ENCODE data around the gene LAMP1.

LAMP1 gene

DNA sequence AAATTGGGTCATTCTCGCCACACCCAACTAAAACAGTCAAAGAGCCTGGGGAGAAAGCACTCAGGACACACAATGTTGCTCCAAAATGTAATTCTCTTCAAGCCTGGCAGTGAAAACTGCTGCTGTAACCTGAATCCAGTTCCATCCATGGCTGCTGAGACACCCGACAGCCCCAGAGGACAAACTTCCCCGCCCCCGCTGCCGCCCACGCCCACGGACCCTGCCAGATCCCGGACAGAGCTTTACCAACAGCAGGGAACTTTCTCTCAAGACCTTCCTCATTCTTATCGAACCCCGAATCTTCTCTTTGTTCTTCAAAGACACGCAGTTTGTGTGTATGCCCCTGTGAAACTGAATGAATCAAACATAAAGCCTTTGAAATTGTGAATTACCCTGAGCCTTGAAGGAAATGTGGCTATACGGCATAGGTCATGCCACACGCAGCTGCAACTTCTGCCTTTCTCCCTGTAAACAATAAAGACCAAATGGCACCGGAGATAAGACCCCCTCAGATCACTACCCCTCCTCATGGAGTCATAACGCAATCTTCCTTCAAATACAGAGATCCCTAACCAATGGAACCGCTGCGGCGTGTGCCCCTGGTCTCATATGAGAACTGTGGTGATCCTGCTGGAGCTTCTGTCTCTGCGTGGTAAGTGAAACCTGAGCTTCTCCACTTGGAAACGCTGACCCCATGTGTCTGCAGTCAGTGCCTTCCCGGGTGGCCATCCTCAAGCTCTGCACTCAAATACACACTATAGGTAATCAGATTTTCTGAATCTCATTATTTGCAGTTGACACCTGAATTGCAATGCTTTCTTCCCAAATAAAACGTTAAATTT is 4.8 kb upstream of the LAMP1 start:
- H3K27me3 ChIP-seq = peaks cover 69% of the 10 kb centered on the region
- H3K4me1 ChIP-seq (ENCODE audit: control insufficient read depth in 1 of 2, insufficient read depth in 1 of 2, low read depth in 1 of 2, low read length in 1 of 2) = peaks cover 20 to 22% of the 10 kb centered on the region in 2 experiments
- no peaks in the 10 kb centered on the region for H3K9me3 ChIP-seq
- TF ChIP-seq, protein P1, sequence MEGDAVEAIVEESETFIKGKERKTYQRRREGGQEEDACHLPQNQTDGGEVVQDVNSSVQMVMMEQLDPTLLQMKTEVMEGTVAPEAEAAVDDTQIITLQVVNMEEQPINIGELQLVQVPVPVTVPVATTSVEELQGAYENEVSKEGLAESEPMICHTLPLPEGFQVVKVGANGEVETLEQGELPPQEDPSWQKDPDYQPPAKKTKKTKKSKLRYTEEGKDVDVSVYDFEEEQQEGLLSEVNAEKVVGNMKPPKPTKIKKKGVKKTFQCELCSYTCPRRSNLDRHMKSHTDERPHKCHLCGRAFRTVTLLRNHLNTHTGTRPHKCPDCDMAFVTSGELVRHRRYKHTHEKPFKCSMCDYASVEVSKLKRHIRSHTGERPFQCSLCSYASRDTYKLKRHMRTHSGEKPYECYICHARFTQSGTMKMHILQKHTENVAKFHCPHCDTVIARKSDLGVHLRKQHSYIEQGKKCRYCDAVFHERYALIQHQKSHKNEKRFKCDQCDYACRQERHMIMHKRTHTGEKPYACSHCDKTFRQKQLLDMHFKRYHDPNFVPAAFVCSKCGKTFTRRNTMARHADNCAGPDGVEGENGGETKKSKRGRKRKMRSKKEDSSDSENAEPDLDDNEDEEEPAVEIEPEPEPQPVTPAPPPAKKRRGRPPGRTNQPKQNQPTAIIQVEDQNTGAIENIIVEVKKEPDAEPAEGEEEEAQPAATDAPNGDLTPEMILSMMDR (IDR thresholded peaks at IDR 0.05) = no peak
- no peaks in the 10 kb centered on the region for H3K36me3 ChIP-seq
- peak overlapping the region; percentile 13 to 41 for H3K4me3 ChIP-seq (ENCODE audit: low read depth in 1 of 2, low read length in 1 of 2)
- no peak overlapping the region for H3K27ac ChIP-seq

DNA sequence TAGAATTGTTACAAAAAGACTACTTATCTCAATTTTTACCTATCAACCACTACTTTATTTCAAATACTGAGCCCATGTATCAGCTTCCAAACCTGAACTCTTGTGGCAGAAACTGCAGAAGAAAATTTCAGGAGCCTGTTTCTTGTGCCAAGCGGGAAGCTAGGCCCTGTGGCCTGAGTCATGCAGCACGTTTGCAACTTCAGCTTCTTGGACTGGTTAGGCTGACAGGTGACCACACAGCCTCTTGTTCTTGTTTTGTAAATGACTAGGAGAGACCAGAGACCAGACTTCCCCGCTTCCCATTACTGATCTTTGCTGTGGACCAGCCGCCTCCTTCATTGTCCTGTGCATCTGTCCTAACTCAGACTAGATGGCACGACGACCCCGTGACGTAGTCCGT is 3.4 kb upstream of the LAMP1 start:
- Histone ChIP-seq H3K27ac (no peak overlapping the region), H3K4me3 (ENCODE audit: low read depth in 1 of 2, low read length in 1 of 2) (no peak overlapping the region), H3K9me3 (no peaks in the 10 kb centered on the region), H3K36me3 (no peaks in the 10 kb centered on the region), H3K4me1 (ENCODE audit: control insufficient read depth in 1 of 2, insufficient read depth in 1 of 2, low read depth in 1 of 2, low read length in 1 of 2) (peaks cover 32 to 34% of the 10 kb centered on the region in 2 experiments), H3K27me3 (peaks cover 55% of the 10 kb centered on the region)
- TF ChIP-seq, protein P1 (IDR thresholded peaks at IDR 0.05) = no peak

- Histone ChIP-seq H3K4me1 (ENCODE audit: control insufficient read depth in 1 of 2, insufficient read depth in 1 of 2, low read depth in 1 of 2, low read length in 1 of 2) (peaks cover 34 to 36% of the 10 kb centered on the region in 2 experiments), H3K4me3 (ENCODE audit: low read depth in 1 of 2, low read length in 1 of 2) (peak overlapping the region; percentile 78 to 80), H3K27ac (peak overlapping the region; percentile 93), H3K27me3 (peaks cover 34% of the 10 kb centered on the region), H3K9me3 (no peaks in the 10 kb centered on the region), H3K36me3 (no peaks in the 10 kb centered on the region)
- TF ChIP-seq, protein P1 (IDR thresholded peaks at IDR 0.05) = no peak
Measured at GRCh38 chr13:113295776-113296175, 1.3 kb upstream of the LAMP1 start.

GRCh38 chr13:113297370-113298042 is 467 bp downstream of the LAMP1 start:
- TF ChIP-seq, protein P1 (IDR thresholded peaks at IDR 0.05) = no peak
- H3K4me3 ChIP-seq (ENCODE audit: low read depth in 1 of 2, low read length in 1 of 2) = peak overlapping the region; percentile 78 to 80
- peaks cover 16% of the 10 kb centered on the region for H3K27me3 ChIP-seq
- peaks cover 27% of the 10 kb centered on the region in 2 experiments for H3K4me1 ChIP-seq (ENCODE audit: control insufficient read depth in 1 of 2, insufficient read depth in 1 of 2, low read depth in 1 of 2, low read length in 1 of 2)
- no peaks in the 10 kb centered on the region for H3K9me3 ChIP-seq
- H3K36me3 ChIP-seq = peaks cover under 1% of the 10 kb centered on the region
- H3K27ac ChIP-seq = peak overlapping the region; percentile 93

DNA sequence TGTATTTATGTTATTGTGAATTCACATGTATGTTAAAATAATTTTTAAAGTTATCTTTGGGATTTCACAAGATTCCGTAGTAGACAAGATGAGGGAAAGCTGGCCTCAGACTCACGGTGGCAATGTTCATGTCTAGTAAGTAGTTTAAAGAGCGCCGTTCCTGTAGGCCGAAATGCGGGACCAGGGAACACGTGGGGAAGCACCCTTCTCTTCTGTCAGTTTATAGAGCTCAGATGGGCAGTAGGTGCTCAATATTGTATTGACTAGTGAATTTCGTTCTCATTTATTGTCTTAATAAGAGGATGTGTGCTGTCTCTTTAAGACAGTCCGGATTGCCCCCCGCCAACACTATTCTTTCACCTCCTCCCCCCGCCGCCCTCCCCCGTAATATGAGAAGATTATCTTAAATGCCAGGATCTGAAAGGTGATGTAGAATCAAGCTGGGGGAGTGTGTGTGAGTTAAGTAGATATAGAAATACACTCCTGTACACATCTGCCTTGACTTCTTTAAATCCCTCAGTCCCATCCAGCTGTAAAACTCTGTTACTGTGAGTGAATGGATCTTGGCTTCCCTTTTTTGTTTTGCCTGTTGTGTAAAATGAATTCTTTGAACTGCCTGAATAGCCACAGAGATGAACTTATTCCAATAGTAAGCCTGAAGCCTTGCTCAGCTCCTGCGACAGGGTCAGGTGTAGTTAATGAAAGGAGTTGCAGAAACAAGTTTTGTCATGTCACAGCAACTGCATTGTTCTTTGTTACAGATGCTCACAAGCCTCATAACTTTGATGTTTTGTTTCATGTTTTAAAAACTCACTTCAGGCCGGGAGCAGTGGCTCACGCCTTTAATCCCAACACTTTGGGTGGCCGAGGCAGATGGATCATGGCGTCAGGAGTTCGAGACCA is 1.3 kb downstream of the LAMP1 start:
- H3K4me3 ChIP-seq (ENCODE audit: low read depth in 1 of 2, low read length in 1 of 2) = peak overlapping the region; percentile 78 to 80
- peaks cover 8% of the 10 kb centered on the region for H3K27me3 ChIP-seq
- peaks cover 25 to 27% of the 10 kb centered on the region in 2 experiments for H3K4me1 ChIP-seq (ENCODE audit: control insufficient read depth in 1 of 2, insufficient read depth in 1 of 2, low read depth in 1 of 2, low read length in 1 of 2)
- no peaks in the 10 kb centered on the region for H3K9me3 ChIP-seq
- TF ChIP-seq, protein P1 (IDR thresholded peaks at IDR 0.05) = no peak
- H3K27ac ChIP-seq = peak overlapping the region; percentile 93
- H3K36me3 ChIP-seq = peaks cover 8% of the 10 kb centered on the region
